ENCODE measurements around the gene SRPRA.

The SRPRA gene

DNA sequence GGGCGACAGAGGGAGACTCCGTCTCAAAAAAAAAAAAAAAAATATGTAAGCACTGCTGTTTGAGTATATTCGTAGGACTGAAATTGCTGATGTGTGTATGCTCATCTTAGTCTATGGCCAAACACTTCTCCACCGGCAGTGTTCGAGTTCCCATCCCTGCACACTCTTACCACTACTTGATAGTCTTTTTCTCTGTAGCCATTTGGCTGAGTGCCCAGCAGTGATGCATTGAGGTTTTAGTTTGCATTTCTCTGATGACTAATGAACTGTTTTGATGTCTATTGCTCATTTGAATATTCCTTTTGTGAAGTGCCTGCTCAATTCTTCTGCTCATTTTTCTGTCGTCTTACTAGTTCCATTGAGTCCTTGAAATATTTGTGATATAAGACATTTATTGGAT, 16.1 kb upstream of the SRPRA start:
- peaks cover 16% of the 10 kb centered on the region for H3K4me1 ChIP-seq (ENCODE audit: control insufficient read depth, insufficient read depth, low read length, poor library complexity, severe bottlenecking)
- H3K36me3 ChIP-seq (ENCODE audit: control insufficient read depth, insufficient read depth, low read length) = no peaks in the 10 kb centered on the region
- H3K9me3 ChIP-seq (ENCODE audit: control insufficient read depth, low read length) = no peaks in the 10 kb centered on the region
- no peak overlapping the region for H3K4me3 ChIP-seq (ENCODE audit: insufficient read depth, low read depth, low read length, poor library complexity, severe bottlenecking)
- no peaks in the 10 kb centered on the region for H3K27me3 ChIP-seq (replicated peaks; ENCODE audit: control insufficient read depth, insufficient read depth, low read length, poor library complexity, severe bottlenecking)
- peak; percentile 67 to 75 (median 68) for DNase-seq
- no peak overlapping the region for H3K27ac ChIP-seq (ENCODE audit: insufficient read depth, low read length, poor library complexity, severe bottlenecking)

DNA sequence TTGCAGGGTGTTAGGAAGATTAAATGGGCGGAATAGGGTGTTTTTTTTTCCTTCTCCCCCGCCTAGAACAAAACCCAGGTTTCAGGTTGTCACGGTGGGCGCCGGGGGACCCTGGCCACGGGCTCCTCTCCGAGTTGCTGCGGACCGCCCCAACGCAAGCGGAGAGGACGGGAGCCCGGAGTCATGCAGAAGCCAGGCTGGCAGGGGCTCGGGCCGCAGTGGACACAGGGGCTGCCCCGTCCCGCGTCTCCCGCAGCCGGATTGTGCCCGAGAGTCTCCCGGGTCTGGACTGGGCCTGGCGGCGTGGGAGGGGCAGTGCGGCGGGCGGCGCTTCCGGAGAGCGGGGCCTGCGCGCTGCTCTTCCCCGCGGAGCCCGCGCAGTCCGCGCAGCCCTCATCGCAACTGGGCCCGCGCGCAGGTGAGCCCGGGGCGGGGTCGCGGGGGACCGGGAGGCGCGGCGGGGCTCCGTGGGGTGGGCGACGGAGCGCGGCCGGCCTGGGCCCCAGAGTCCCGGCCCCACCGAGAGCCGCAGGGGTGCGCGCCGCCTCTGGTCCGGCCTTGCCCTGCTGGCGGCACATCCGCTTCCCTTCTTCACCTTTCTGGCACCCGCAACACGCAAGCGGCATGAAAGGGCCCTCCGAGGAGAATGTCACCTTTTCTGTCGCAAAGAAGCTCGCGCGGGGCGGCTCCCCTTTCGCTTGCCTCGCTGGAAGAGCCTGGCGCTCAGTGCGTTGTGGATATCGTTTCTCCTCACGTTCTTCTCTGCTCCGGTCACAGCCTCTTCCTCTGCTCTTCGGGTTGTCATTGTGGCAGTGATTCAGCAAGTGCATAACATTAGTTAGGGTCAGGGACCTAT, 14.3 kb upstream of the SRPRA start, which contains the start of gene TIRAP:
TIRAP (plus strand) TSS at position 358 of the 856 bp plus-strand sequence. CDS start 7,802 bp downstream, outside the sequence.
- no peaks in the 10 kb centered on the region for H3K9me3 ChIP-seq (ENCODE audit: control insufficient read depth, low read length)
- peak within 1 kb of the TSS; percentile 81 for H3K27ac ChIP-seq (ENCODE audit: insufficient read depth, low read length, poor library complexity, severe bottlenecking)
- peak; percentile 28 to 50 (median 45) for DNase-seq
- H3K36me3 ChIP-seq (ENCODE audit: control insufficient read depth, insufficient read depth, low read length) = no peaks in the 10 kb centered on the region
- H3K4me1 ChIP-seq (ENCODE audit: control insufficient read depth, insufficient read depth, low read length, poor library complexity, severe bottlenecking) = peaks cover 16% of the 10 kb centered on the region
- H3K4me3 ChIP-seq (ENCODE audit: insufficient read depth, low read depth, low read length, poor library complexity, severe bottlenecking) = peak within 1 kb of the TSS; percentile 71
- no peaks in the 10 kb centered on the region for H3K27me3 ChIP-seq (replicated peaks; ENCODE audit: control insufficient read depth, insufficient read depth, low read length, poor library complexity, severe bottlenecking)

- Histone ChIP-seq H3K27ac (ENCODE audit: insufficient read depth, low read length, poor library complexity, severe bottlenecking) (peak overlapping the region; percentile 81), H3K9me3 (ENCODE audit: control insufficient read depth, low read length) (no peaks in the 10 kb centered on the region), H3K4me3 (ENCODE audit: insufficient read depth, low read depth, low read length, poor library complexity, severe bottlenecking) (peak overlapping the region; percentile 71), H3K4me1 (ENCODE audit: control insufficient read depth, insufficient read depth, low read length, poor library complexity, severe bottlenecking) (peaks cover 16% of the 10 kb centered on the region), H3K36me3 (ENCODE audit: control insufficient read depth, insufficient read depth, low read length) (no peaks in the 10 kb centered on the region), H3K27me3 (replicated peaks; ENCODE audit: control insufficient read depth, insufficient read depth, low read length, poor library complexity, severe bottlenecking) (no peaks in the 10 kb centered on the region)
- peak in 1 of 3 donors; percentile 16 for DNase-seq
Measured at GRCh38 chr11:126282361-126282735, 13.7 kb upstream of the SRPRA start.

- H3K4me1 ChIP-seq (ENCODE audit: control insufficient read depth, insufficient read depth, low read length, poor library complexity, severe bottlenecking) = peaks cover 16% of the 10 kb centered on the region
- no peak overlapping the region for H3K4me3 ChIP-seq (ENCODE audit: insufficient read depth, low read depth, low read length, poor library complexity, severe bottlenecking)
- H3K9me3 ChIP-seq (ENCODE audit: control insufficient read depth, low read length) = no peaks in the 10 kb centered on the region
- H3K27me3 ChIP-seq (replicated peaks; ENCODE audit: control insufficient read depth, insufficient read depth, low read length, poor library complexity, severe bottlenecking) = no peaks in the 10 kb centered on the region
- peaks cover 4% of the 10 kb centered on the region for H3K36me3 ChIP-seq (ENCODE audit: control insufficient read depth, insufficient read depth, low read length)
- no peak for DNase-seq
- peak overlapping the region; percentile 81 for H3K27ac ChIP-seq (ENCODE audit: insufficient read depth, low read length, poor library complexity, severe bottlenecking)
Measured at GRCh38 chr11:126281666-126282175, 13.0 kb upstream of the SRPRA start.

DNA sequence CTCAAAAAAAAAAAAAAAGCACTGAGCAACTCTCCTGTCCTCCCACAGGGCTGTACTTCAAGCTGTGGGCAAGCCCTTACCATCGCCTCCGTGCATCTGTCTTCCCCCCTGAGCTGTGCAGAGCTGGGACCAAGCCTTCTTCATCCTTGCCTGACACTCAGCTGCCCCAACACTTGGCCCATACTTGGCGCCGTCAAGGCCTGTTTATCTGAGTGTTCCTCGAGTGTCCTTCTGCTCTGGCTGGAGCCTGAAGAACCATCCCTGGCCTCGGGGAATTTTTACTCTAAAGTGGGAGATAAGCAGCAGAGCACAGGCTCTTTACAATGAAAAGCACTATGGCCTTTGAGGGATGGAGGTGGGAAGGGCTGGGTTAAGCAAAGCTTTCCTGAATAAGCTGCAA, 12.6 kb upstream of the SRPRA start:
- H3K9me3 ChIP-seq (ENCODE audit: control insufficient read depth, low read length) = no peaks in the 10 kb centered on the region
- H3K4me3 ChIP-seq (ENCODE audit: insufficient read depth, low read depth, low read length, poor library complexity, severe bottlenecking) = no peak overlapping the region
- no peak for DNase-seq
- H3K27ac ChIP-seq (ENCODE audit: insufficient read depth, low read length, poor library complexity, severe bottlenecking) = no peak overlapping the region
- H3K27me3 ChIP-seq (replicated peaks; ENCODE audit: control insufficient read depth, insufficient read depth, low read length, poor library complexity, severe bottlenecking) = no peaks in the 10 kb centered on the region
- H3K4me1 ChIP-seq (ENCODE audit: control insufficient read depth, insufficient read depth, low read length, poor library complexity, severe bottlenecking) = peaks cover 16% of the 10 kb centered on the region
- H3K36me3 ChIP-seq (ENCODE audit: control insufficient read depth, insufficient read depth, low read length) = peaks cover 6% of the 10 kb centered on the region

GRCh38 chr11:126280595-126280994, 11.9 kb upstream of the SRPRA start:
- H3K4me1 ChIP-seq (ENCODE audit: control insufficient read depth, insufficient read depth, low read length, poor library complexity, severe bottlenecking) = peaks cover 13% of the 10 kb centered on the region
- no peaks in the 10 kb centered on the region for H3K27me3 ChIP-seq (replicated peaks; ENCODE audit: control insufficient read depth, insufficient read depth, low read length, poor library complexity, severe bottlenecking)
- peak overlapping the region; percentile 14 for H3K27ac ChIP-seq (ENCODE audit: insufficient read depth, low read length, poor library complexity, severe bottlenecking)
- peaks cover 6% of the 10 kb centered on the region for H3K36me3 ChIP-seq (ENCODE audit: control insufficient read depth, insufficient read depth, low read length)
- H3K9me3 ChIP-seq (ENCODE audit: control insufficient read depth, low read length) = no peaks in the 10 kb centered on the region
- no peak for DNase-seq
- H3K4me3 ChIP-seq (ENCODE audit: insufficient read depth, low read depth, low read length, poor library complexity, severe bottlenecking) = no peak overlapping the region

DNA sequence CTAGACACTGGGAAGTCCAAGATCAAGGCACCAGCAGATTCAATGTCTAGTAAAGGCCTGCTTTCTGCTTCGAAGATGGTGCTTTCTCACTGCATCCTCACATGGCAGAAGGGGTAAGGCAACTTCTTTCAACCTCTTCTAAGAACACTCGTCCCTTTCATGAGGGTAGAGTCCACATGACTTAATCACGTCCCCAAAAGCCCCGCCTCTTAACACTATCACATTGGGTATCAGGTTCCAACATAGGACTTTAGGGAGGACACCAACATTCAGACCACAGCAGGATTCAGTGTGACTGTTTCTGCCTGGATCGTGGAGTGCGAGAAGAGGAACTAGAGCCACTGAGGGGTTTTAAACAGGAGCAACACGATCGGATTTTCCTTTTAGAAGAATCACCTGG, 10.5 kb upstream of the SRPRA start:
- Histone ChIP-seq H3K4me3 (ENCODE audit: insufficient read depth, low read depth, low read length, poor library complexity, severe bottlenecking) (no peak overlapping the region), H3K27ac (ENCODE audit: insufficient read depth, low read length, poor library complexity, severe bottlenecking) (no peak overlapping the region), H3K9me3 (ENCODE audit: control insufficient read depth, low read length) (no peaks in the 10 kb centered on the region), H3K4me1 (ENCODE audit: control insufficient read depth, insufficient read depth, low read length, poor library complexity, severe bottlenecking) (peaks cover 7% of the 10 kb centered on the region), H3K36me3 (ENCODE audit: control insufficient read depth, insufficient read depth, low read length) (peaks cover 6% of the 10 kb centered on the region), H3K27me3 (replicated peaks; ENCODE audit: control insufficient read depth, insufficient read depth, low read length, poor library complexity, severe bottlenecking) (no peaks in the 10 kb centered on the region)
- no peak for DNase-seq

DNA sequence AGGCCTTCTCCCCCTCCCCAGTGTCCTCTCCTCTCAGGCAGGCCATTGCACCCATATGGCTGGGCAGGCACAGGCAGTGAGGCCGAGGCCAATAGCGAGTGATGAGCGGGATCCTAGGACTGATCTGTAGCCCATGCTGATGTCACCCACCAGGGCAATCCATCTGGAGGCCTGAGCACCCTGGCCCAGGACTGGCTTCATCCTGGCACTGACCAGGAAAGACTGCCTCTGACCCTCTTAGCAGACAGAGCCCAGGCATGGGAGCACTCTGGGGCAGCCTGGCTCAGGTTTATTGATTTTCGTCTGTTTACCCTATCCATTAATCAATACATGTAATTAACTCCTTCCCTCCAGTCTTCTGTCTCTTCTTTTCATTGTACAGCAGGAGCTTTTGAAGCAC, 9.1 kb upstream of the SRPRA start:
- peaks cover 6% of the 10 kb centered on the region for H3K36me3 ChIP-seq (ENCODE audit: control insufficient read depth, insufficient read depth, low read length)
- H3K27me3 ChIP-seq (replicated peaks; ENCODE audit: control insufficient read depth, insufficient read depth, low read length, poor library complexity, severe bottlenecking) = no peaks in the 10 kb centered on the region
- no peak overlapping the region for H3K4me3 ChIP-seq (ENCODE audit: insufficient read depth, low read depth, low read length, poor library complexity, severe bottlenecking)
- H3K4me1 ChIP-seq (ENCODE audit: control insufficient read depth, insufficient read depth, low read length, poor library complexity, severe bottlenecking) = peaks cover 4% of the 10 kb centered on the region
- no peaks in the 10 kb centered on the region for H3K9me3 ChIP-seq (ENCODE audit: control insufficient read depth, low read length)
- H3K27ac ChIP-seq (ENCODE audit: insufficient read depth, low read length, poor library complexity, severe bottlenecking) = no peak overlapping the region
- DNase-seq = no peak

DNA sequence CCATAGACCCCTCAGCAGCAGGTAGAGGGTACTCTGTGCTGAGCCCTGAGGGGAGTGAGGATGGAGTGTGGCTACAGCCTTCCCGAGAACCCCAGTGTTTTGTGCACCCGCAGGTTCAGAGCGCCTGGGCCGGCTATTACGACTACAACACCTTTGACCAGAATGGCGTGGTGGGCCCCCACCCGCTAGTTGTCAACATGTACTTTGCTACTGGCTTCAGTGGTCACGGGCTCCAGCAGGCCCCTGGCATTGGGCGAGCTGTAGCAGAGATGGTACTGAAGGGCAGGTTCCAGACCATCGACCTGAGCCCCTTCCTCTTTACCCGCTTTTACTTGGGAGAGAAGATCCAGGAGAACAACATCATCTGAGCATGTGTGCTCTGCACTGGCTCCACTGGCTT, 8.6 kb upstream of the SRPRA start:
- Histone ChIP-seq H3K36me3 (ENCODE audit: control insufficient read depth, insufficient read depth, low read length) (peaks cover 6% of the 10 kb centered on the region), H3K27me3 (replicated peaks; ENCODE audit: control insufficient read depth, insufficient read depth, low read length, poor library complexity, severe bottlenecking) (no peaks in the 10 kb centered on the region), H3K4me1 (ENCODE audit: control insufficient read depth, insufficient read depth, low read length, poor library complexity, severe bottlenecking) (peaks cover 4% of the 10 kb centered on the region), H3K27ac (ENCODE audit: insufficient read depth, low read length, poor library complexity, severe bottlenecking) (no peak overlapping the region), H3K9me3 (ENCODE audit: control insufficient read depth, low read length) (no peaks in the 10 kb centered on the region), H3K4me3 (ENCODE audit: insufficient read depth, low read depth, low read length, poor library complexity, severe bottlenecking) (no peak overlapping the region)
- no peak for DNase-seq

DNA sequence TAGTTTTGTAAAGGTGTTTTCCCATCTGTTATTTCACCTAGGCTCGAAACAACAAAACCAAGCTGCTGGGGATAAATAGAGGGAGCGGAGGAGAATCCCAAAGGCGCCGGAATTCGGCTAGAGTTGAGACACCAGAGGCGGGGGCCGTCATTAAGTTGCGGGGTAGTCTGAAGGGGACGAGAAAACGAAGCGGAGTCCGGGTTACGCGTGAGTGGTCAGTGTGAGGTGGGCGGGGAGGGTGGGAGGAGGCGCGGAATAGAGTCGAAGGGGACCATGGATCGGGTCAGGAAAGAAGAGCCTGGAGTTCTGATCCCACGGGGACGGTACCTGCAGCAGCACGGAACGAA, 361 bp downstream of the SRPRA start:
- peak in 1 of 3 donors; percentile 6 for DNase-seq
- Histone ChIP-seq H3K4me3 (ENCODE audit: insufficient read depth, low read depth, low read length, poor library complexity, severe bottlenecking) (peak overlapping the region; percentile 79), H3K9me3 (ENCODE audit: control insufficient read depth, low read length) (no peaks in the 10 kb centered on the region), H3K4me1 (ENCODE audit: control insufficient read depth, insufficient read depth, low read length, poor library complexity, severe bottlenecking) (peaks cover 19% of the 10 kb centered on the region), H3K27ac (ENCODE audit: insufficient read depth, low read length, poor library complexity, severe bottlenecking) (peak overlapping the region; percentile 85), H3K36me3 (ENCODE audit: control insufficient read depth, insufficient read depth, low read length) (peaks cover 41% of the 10 kb centered on the region), H3K27me3 (replicated peaks; ENCODE audit: control insufficient read depth, insufficient read depth, low read length, poor library complexity, severe bottlenecking) (no peaks in the 10 kb centered on the region)
